Skeletal muscle satellite cell (primary cell): ENCODE measurements around the gene CCDC27.
"Not testable (repeated sequence)": the region's sequence is repeated elsewhere in the genome, so short reads cannot be mapped to it uniquely, and the experiment has no call there.

Experiments used
- H3K27me3 ChIP-seq: 2 replicates; pipeline ENCODE4 v1.7.0; 2013; ENCODE audit warnings: low read length; ENCODE audit not compliant: control insufficient read depth, insufficient read depth
- H3K36me3 ChIP-seq: 2 replicates; pipeline ENCODE4 v1.7.0; 2013; ENCODE audit warnings: mild to moderate bottlenecking, control low read depth, low read length; ENCODE audit not compliant: insufficient read depth
- H3K4me1 ChIP-seq: 2 replicates; pipeline ENCODE4 v1.7.0; 2013; ENCODE audit warnings: low read length; ENCODE audit not compliant: control insufficient read depth, insufficient read depth
- H3K4me2 ChIP-seq: 2 replicates; pipeline ENCODE4 v1.7.0; 2013; ENCODE audit warnings: mild to moderate bottlenecking, low read length
- H3K4me3 ChIP-seq: 2 replicates; pipeline ENCODE4 v1.7.0; 2013; ENCODE audit warnings: low read length
- H3K9ac ChIP-seq: 2 replicates; pipeline ENCODE4 v1.7.0; 2013; ENCODE audit warnings: mild to moderate bottlenecking, low read depth, low read length, moderate library complexity
- H3K9me3 ChIP-seq: replicated peaks from 2 replicates; pipeline ENCODE4 v1.7.0; 2013; ENCODE audit warnings: mild to moderate bottlenecking, control low read depth, low read length

Gene CCDC27

GRCh38 chr1:3796215-3797061 lies 44.2 kb downstream of the CCDC27 start, which contains the start of gene LRRC47:
Gene LRRC47, minus strand, starts transcription at chr1:3796498. Its CDS starts 22 bp downstream, at chr1:3796476.
- Histone ChIP-seq H3K4me1 (peaks cover 16% of the 10 kb centered on the region), H3K9ac (peak within 1 kb of the TSS; percentile 90), H3K4me3 (peak within 1 kb of the TSS; percentile 80), H3K4me2 (peak within 1 kb of the TSS; percentile 91), H3K9me3 (no peaks in the 10 kb centered on the region), H3K27me3 (no peaks in the 10 kb centered on the region), H3K36me3 (peaks cover 3% of the 10 kb centered on the region)

- H3K4me1 ChIP-seq: peaks cover 8% of the 10 kb centered on the region
- H3K4me3 ChIP-seq: no peak overlapping the region
- no peaks in the 10 kb centered on the region for H3K36me3 ChIP-seq
- H3K27me3 ChIP-seq: peaks cover 4% of the 10 kb centered on the region
- H3K9me3 ChIP-seq: no peaks in the 10 kb centered on the region
- no peak overlapping the region for H3K9ac ChIP-seq
- no peak overlapping the region for H3K4me2 ChIP-seq
These were observed 47.9 kb downstream of the CCDC27 start for GRCh38 chr1:3799976-3800685.

GRCh38 chr1:3800795-3801194 lies 48.5 kb downstream of the CCDC27 start:
- H3K4me2 ChIP-seq, H3K4me3 ChIP-seq, H3K27me3 ChIP-seq, H3K9me3 ChIP-seq, H3K36me3 ChIP-seq, H3K9ac ChIP-seq, H3K4me1 ChIP-seq: not testable (repeated sequence)

- peak overlapping the region; percentile 24 for H3K4me2 ChIP-seq
These were observed 51.8 kb downstream of the CCDC27 start for GRCh38 chr1:3803905-3804626.

GRCh38 chr1:3804627-3804944 lies 52.3 kb downstream of the CCDC27 start:
- not testable (repeated sequence) for H3K9ac ChIP-seq, H3K9me3 ChIP-seq, H3K36me3 ChIP-seq, H3K27me3 ChIP-seq, H3K4me1 ChIP-seq
- Histone ChIP-seq H3K4me3 (peak overlapping the region; percentile 51), H3K4me2 (peak overlapping the region; percentile 24)

More at GRCh38 chr1:3803905-3804626, 51.8 kb downstream of the CCDC27 start:
- Histone ChIP-seq H3K4me3 (peak overlapping the region; percentile 51), H3K9ac (no peak overlapping the region), H3K4me1 (no peaks in the 10 kb centered on the region), H3K27me3 (peaks cover 9% of the 10 kb centered on the region), H3K9me3 (no peaks in the 10 kb centered on the region), H3K36me3 (no peaks in the 10 kb centered on the region)

GRCh38 chr1:3805038-3805437 lies 52.8 kb downstream of the CCDC27 start:
- Histone ChIP-seq H3K9ac (no peak overlapping the region), H3K4me2 (no peak overlapping the region), H3K4me3 (no peak overlapping the region), H3K4me1 (no peaks in the 10 kb centered on the region), H3K9me3 (no peaks in the 10 kb centered on the region), H3K27me3 (peaks cover 9% of the 10 kb centered on the region), H3K36me3 (no peaks in the 10 kb centered on the region)

- Histone ChIP-seq H3K27me3 (peaks cover 7% of the 10 kb centered on the region), H3K4me1 (no peaks in the 10 kb centered on the region), H3K9ac (no peak overlapping the region), H3K9me3 (no peaks in the 10 kb centered on the region), H3K4me2 (no peak overlapping the region), H3K4me3 (no peak overlapping the region), H3K36me3 (no peaks in the 10 kb centered on the region)
These were observed 55.5 kb downstream of the CCDC27 start for GRCh38 chr1:3807769-3808168.

GRCh38 chr1:3809680-3810079 lies 57.4 kb downstream of the CCDC27 start:
- H3K9me3 ChIP-seq: no peaks in the 10 kb centered on the region
- no peaks in the 10 kb centered on the region for H3K4me1 ChIP-seq
- peaks cover 3% of the 10 kb centered on the region for H3K36me3 ChIP-seq
- H3K27me3 ChIP-seq: peaks cover 6% of the 10 kb centered on the region
- H3K9ac ChIP-seq: no peak overlapping the region
- H3K4me3 ChIP-seq: no peak overlapping the region
- H3K4me2 ChIP-seq: no peak overlapping the region

- H3K4me1 ChIP-seq, H3K4me3 ChIP-seq, H3K9me3 ChIP-seq, H3K4me2 ChIP-seq, H3K36me3 ChIP-seq, H3K9ac ChIP-seq, H3K27me3 ChIP-seq: not testable (repeated sequence)
These were observed 58.0 kb downstream of the CCDC27 start for GRCh38 chr1:3810149-3810761.

- no peaks in the 10 kb centered on the region for H3K9me3 ChIP-seq
- no peaks in the 10 kb centered on the region for H3K27me3 ChIP-seq
- no peak overlapping the region for H3K4me3 ChIP-seq
- no peak overlapping the region for H3K9ac ChIP-seq
- H3K36me3 ChIP-seq: peaks cover 13% of the 10 kb centered on the region
- H3K4me2 ChIP-seq: no peak overlapping the region
- H3K4me1 ChIP-seq: no peaks in the 10 kb centered on the region
These were observed 59.3 kb downstream of the CCDC27 start for GRCh38 chr1:3811595-3811911.

GRCh38 chr1:3814065-3814464 lies 61.8 kb downstream of the CCDC27 start:
- Histone ChIP-seq H3K9ac (no peak overlapping the region), H3K4me1 (no peaks in the 10 kb centered on the region), H3K27me3 (no peaks in the 10 kb centered on the region), H3K4me2 (no peak overlapping the region), H3K4me3 (no peak overlapping the region), H3K36me3 (peaks cover 15% of the 10 kb centered on the region), H3K9me3 (no peaks in the 10 kb centered on the region)
